ENCODE measurements around the gene NOTCH1.

DNA sequence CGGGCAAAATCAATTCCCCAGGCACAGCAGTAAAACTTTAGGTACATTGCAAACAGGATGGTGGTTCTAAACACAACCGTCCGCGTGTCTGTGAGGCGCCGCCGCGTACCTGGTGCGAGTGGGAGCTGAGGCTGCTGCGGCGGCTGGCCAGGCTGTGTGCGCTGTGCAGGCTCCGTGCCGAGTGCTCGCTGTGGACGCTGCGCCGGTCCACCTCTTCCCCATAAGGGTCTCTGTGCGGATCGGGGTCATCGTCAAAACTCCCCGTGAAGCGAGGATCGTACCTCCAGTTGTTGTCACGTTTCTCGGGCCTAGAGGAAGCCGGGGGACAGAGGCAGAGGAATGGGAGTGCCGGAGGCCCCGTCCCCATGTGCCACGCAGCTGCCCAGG, 79.7 kb downstream of the NOTCH1 start:
- TF ChIP-seq, protein P1, sequence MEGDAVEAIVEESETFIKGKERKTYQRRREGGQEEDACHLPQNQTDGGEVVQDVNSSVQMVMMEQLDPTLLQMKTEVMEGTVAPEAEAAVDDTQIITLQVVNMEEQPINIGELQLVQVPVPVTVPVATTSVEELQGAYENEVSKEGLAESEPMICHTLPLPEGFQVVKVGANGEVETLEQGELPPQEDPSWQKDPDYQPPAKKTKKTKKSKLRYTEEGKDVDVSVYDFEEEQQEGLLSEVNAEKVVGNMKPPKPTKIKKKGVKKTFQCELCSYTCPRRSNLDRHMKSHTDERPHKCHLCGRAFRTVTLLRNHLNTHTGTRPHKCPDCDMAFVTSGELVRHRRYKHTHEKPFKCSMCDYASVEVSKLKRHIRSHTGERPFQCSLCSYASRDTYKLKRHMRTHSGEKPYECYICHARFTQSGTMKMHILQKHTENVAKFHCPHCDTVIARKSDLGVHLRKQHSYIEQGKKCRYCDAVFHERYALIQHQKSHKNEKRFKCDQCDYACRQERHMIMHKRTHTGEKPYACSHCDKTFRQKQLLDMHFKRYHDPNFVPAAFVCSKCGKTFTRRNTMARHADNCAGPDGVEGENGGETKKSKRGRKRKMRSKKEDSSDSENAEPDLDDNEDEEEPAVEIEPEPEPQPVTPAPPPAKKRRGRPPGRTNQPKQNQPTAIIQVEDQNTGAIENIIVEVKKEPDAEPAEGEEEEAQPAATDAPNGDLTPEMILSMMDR (IDR thresholded peaks at IDR 0.05) = no peak
- no peak for TF ChIP-seq POLR2A (IDR thresholded peaks at IDR 0.05)

All from thyroid gland (tissue), 4 donors.